Measurements from ENCODE around the gene LRP8. TPM values are rescaled to one million over a fixed set of nuclear protein-coding genes. Genes with fewer than 3 reads are reported as not detected.

The LRP8 gene
- total and polyA plus RNA-seq, 2 of the 13 experiments (the other 11 are each of a cell fraction or from before 2014, with no cell fraction given): 17.3 to 17.4 TPM

- no peak for TF ChIP-seq RNF2 (conservative IDR thresholded peaks at IDR 0.05; ENCODE audit: low read depth)
- no peak for TF ChIP-seq KDM6A (CRISPR knock-in tag; IDR thresholded peaks at IDR 0.05; ENCODE audit: low read depth)
- TF ChIP-seq NR1H2 (CRISPR knock-in tag; IDR thresholded peaks at IDR 0.05; ENCODE audit: borderline replicate concordance, low read depth): peak; percentile 81
- TF ChIP-seq ZNF335 (CRISPR knock-in tag; IDR thresholded peaks at IDR 0.05): 0 out of 2 replicates have a peak, but pooled peaks have one; percentile 23
- TF ChIP-seq CENPBD1 (CRISPR knock-in tag; IDR thresholded peaks at IDR 0.05; ENCODE audit: borderline replicate concordance, low read depth): no peak
- peak; percentile 89 for TF ChIP-seq ZNF350 (CRISPR knock-in tag; IDR thresholded peaks at IDR 0.05; ENCODE audit: borderline replicate concordance, low read depth)
- peak; percentile 85; the same call in 1 of the 2 replicates for TF ChIP-seq ZNF180 (CRISPR knock-in tag; IDR thresholded peaks at IDR 0.05; ENCODE audit: borderline replicate concordance, low read depth)
- TF ChIP-seq ZNF556 (CRISPR knock-in tag; IDR thresholded peaks at IDR 0.05; ENCODE audit: borderline replicate concordance): peak; percentile 94
- TF ChIP-seq EED (CRISPR knock-in tag; IDR thresholded peaks at IDR 0.05): peak; percentile 96
- 0 out of 2 replicates have a peak, but pooled peaks have one; percentile 46 for TF ChIP-seq ZNF616 (CRISPR knock-in tag; IDR thresholded peaks at IDR 0.05; ENCODE audit: low read depth)
- peak; percentile 14; the same call in 1 of the 2 replicates for TF ChIP-seq ZNF101 (CRISPR knock-in tag; IDR thresholded peaks at IDR 0.05; ENCODE audit: borderline replicate concordance, low read depth)
- peak; percentile 10; the same call in 1 of the 2 replicates for TF ChIP-seq STAG1 (CRISPR knock-in tag; IDR thresholded peaks at IDR 0.05)
- TF ChIP-seq HMGA1 (CRISPR knock-in tag; conservative IDR thresholded peaks at IDR 0.05): no peak
- TF ChIP-seq CTCF (CRISPR knock-in tag; IDR thresholded peaks at IDR 0.05): peak; percentile 18; the same call in 1 of the 2 replicates
- TF ChIP-seq TIGD3 (CRISPR knock-in tag; IDR thresholded peaks at IDR 0.05; ENCODE audit: borderline replicate concordance): peak; percentile 79
- TF ChIP-seq HIC2 (CRISPR knock-in tag; IDR thresholded peaks at IDR 0.05; ENCODE audit: low read depth): no peak
- peak; percentile 85 for TF ChIP-seq ZNF276 (CRISPR knock-in tag; IDR thresholded peaks at IDR 0.05; ENCODE audit: low read depth)
- 0 out of 2 replicates have a peak, but pooled peaks have one; percentile 40 for TF ChIP-seq FOXJ3 (CRISPR knock-in tag; IDR thresholded peaks at IDR 0.05; ENCODE audit: borderline replicate concordance)
- 0 out of 2 replicates have a peak, but pooled peaks have one; percentile 42 for TF ChIP-seq ZNF644 (CRISPR knock-in tag; IDR thresholded peaks at IDR 0.05; ENCODE audit: low read depth)
- peak; percentile 62; the same call in 1 of the 2 replicates for TF ChIP-seq TMF1 (CRISPR knock-in tag; IDR thresholded peaks at IDR 0.05; ENCODE audit: low read depth)
- TF ChIP-seq EHMT2 (IDR thresholded peaks at IDR 0.05; ENCODE audit: borderline replicate concordance, low read depth, low read length): no peak
Measured at GRCh38 chr1:53220171-53220961, 107.5 kb downstream of the LRP8 start, which contains the start of gene CZIB (continued).
